GM12874 (cell line): ENCODE measurements around the gene CIT.

ENCODE experiments used
- TF ChIP-seq, protein P1 (sequence below): IDR thresholded peaks from 2 replicates; pipeline ENCODE4 v1.5.1; 2011; ENCODE audit warnings: low read depth, mild to moderate bottlenecking, control low read depth, low read length, moderate library complexity; ENCODE audit not compliant: insufficient read depth

The CIT gene

DNA sequence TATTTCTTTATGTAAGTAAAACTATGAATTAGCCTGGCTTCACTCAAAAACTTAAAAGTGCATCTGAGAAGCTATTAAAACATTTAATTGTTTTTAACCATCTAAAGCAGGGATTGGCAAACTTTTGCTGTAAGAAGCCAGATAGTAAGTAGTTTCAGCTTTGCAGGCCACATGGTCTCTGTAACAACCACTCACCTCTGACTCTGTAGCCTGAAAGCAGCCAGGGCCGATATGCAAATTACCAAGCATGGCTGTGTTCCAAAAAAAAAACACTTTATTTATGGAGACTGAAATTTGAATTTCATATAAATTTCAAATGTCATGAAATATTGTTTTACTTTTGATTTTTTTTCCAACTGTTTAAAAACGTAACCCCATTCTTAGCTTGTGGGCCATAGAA, 95.3 kb downstream of the CIT start:
- TF ChIP-seq, protein P1, sequence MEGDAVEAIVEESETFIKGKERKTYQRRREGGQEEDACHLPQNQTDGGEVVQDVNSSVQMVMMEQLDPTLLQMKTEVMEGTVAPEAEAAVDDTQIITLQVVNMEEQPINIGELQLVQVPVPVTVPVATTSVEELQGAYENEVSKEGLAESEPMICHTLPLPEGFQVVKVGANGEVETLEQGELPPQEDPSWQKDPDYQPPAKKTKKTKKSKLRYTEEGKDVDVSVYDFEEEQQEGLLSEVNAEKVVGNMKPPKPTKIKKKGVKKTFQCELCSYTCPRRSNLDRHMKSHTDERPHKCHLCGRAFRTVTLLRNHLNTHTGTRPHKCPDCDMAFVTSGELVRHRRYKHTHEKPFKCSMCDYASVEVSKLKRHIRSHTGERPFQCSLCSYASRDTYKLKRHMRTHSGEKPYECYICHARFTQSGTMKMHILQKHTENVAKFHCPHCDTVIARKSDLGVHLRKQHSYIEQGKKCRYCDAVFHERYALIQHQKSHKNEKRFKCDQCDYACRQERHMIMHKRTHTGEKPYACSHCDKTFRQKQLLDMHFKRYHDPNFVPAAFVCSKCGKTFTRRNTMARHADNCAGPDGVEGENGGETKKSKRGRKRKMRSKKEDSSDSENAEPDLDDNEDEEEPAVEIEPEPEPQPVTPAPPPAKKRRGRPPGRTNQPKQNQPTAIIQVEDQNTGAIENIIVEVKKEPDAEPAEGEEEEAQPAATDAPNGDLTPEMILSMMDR: no peak

DNA sequence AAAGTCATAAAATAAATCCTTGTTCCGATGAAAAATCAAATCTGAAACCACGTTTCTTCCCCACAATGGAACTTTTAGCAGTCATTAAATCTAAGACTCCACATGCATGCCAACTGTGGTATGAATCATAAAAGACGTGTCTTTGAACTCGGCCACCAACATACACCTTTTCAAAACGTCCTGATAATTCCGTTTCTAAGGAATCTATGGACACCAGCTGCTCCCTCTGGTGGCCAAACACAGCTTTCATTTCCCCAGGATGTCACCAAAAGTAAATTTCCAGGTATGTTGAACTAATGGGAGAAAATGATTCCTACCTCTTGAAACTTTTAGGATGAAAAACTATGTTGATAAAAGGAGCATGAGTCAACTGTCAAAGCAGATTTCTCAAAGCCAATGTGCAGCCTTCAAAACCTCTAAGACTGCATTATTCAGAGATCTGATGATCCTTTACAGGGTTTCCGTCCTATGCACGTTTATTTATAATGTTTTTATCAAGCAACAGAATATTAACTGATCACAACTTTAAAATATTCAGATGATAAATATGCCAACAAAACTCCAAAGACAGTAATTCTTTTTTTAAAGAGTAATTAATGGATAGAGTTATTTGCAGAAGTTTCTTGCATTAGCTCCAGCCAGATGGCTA, 96.2 kb downstream of the CIT start:
- TF ChIP-seq, protein P1: peak; percentile 55; the same call in 1 of the 2 replicates

DNA sequence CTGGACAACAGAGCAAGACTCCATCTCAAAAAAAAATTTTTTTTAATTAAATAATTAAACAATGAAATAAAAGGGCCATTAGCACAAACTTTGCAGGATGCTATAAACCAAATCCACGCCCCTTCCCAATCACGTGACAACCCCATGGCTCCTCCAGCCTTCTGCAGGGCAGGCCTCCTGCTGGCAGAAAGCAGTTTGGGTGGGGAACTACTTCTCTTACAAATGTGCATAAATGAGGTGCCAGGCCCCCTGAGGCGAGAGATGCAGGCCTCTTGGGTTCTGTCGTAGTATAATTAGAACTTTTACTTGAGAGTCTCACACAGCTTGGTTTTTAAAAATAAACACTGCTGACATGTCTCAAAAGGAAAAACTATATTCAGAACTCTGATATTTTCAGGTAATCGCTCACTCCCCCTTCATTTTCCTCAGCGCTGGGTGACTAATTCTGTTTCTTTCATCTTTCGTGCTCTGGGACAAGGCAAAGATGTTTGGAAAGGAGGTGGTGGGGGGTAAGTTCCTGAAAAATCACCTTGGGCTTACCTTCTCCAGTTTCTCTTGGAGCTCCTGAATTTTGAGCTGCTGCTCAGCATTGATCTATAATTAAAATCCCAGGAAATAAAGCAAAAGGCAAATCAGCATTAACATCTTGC, 101.7 kb downstream of the CIT start:
- TF ChIP-seq, protein P1: no peak

DNA sequence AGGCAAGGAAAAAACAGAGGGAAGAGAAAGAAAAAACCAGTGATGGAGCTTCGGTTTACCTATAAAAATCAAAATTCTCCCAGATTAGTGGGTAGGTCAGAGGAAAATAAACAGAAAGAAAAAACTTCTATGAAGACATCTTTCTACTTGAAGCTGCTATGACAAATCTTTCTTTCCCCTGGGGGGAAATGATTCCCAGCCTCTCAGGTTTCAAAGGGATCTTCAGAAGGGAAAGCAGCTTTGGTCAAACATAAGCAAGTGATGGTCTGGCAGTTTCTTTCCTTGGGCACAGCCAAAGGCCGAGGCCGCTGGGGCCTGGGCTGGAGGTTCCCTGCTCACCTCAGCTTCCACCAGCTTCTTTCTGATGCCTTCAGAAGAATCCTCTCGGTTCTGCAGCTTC, 104.7 kb downstream of the CIT start:
- TF ChIP-seq, protein P1: no peak

DNA sequence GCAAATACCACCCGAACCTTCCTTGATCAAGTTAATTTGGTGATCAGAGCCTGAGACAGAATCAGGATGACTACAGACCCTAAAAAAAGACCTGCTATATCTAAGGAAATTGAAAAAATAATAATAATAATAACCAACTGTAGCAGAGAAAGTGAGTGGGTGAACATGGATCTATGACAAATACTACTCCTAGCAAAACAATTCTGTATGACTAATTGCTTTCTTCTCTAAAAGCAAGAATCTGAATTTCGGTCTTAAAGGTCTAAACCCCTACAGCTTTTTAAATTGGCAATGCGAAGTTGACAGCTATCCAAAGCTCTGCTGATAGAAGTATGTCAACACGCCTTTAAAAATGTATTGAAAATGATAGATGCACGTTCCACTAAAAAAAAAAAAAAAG, 107.0 kb downstream of the CIT start:
- TF ChIP-seq, protein P1: no peak

DNA sequence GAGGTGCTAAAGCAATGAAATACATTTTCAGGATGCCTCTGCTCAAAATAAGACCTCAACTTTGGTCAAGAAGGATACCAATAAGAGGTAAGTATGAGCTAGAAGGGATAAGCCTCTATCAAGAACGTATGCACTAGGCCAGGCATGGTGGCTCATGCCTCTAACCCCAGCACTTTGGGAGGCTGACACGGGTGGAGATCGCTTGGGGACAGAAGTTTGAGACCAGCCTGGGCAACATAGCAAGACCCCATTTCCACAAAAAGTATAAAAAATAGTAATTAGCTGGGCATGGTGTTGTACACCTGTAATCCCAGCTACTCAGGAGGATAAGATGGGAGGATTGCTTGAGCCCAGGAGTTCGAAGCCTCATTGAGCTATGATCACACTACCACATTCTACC, 114.5 kb downstream of the CIT start:
- TF ChIP-seq, protein P1: no peak

DNA sequence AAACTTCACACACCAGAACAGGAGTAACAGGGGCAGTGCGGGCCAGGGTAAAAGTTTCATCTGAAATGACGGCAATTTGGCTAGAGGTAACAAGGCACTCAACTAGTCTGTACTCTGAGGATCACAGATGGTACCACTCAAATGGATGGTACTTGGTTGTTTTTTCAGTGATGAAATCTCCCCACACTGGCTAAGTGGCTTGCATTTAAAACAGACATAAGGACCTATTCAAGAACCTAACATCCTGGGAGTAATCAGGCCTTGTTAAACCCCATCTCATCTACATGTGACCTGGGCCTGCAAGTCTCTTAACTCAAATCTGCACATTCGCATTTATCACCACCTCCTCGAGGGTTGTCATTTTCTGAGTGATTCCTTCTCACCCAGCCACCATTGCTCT, 118.4 kb downstream of the CIT start:
- TF ChIP-seq, protein P1: no peak
